Neural progenitor cell (in vitro differentiated cells): ENCODE data around the gene TAS1R1. TPM values are rescaled to one million over a fixed set of nuclear protein-coding genes. Genes with fewer than 3 reads are reported as not detected.

Experiments used
- DNase-seq: peaks from one replicate; pipeline ENCODE4 v3.0.0-alpha.2; 2016; ENCODE audit warnings: low spot score
- H2AFZ ChIP-seq: fragments of 200-600 bp; sonication (generic); replicated peaks from 2 replicates; pipeline ENCODE4 v1.6.1; 2016; ENCODE audit warnings: antibody characterized with exemption
- H3F3A ChIP-seq: fragments of 200-600 bp; sonication (generic); 2 replicates; pipeline ENCODE4 v1.6.1; 2016; ENCODE audit warnings: antibody characterized with exemption, low read depth
- H3K27ac ChIP-seq: fragments of 200-600 bp; sonication (generic); 2 replicates; pipeline ENCODE4 v1.5.1; 2016; ENCODE audit warnings: mild to moderate bottlenecking
- H3K27me3 ChIP-seq: fragments of 200-600 bp; sonication (generic); 2 replicates; pipeline ENCODE4 v1.6.1; 2016; ENCODE audit warnings: mild to moderate bottlenecking, moderate library complexity
- H3K36me3 ChIP-seq: fragments of 200-600 bp; sonication (generic); 2 replicates; pipeline ENCODE4 v1.5.1; 2016
- H3K4me1 ChIP-seq: fragments of 200-600 bp; sonication (generic); 2 replicates; pipeline ENCODE4 v1.6.1; 2016; ENCODE audit warnings: mixed run types
- H3K4me2 ChIP-seq: fragments of 200-600 bp; sonication (generic); 2 replicates; pipeline ENCODE4 v1.6.1; 2016
- H3K4me3 ChIP-seq: fragments of 200-600 bp; sonication (generic); 2 replicates; pipeline ENCODE4 v1.5.1; 2016
- H3K79me2 ChIP-seq: fragments of 200-600 bp; sonication (generic); 2 replicates; pipeline ENCODE4 v1.6.1; 2016; ENCODE audit warnings: low read depth
- H3K9ac ChIP-seq: fragments of 200-600 bp; sonication (generic); 2 replicates; pipeline ENCODE4 v1.6.1; 2016
- H3K9me3 ChIP-seq: fragments of 200-600 bp; sonication (generic); 2 replicates; pipeline ENCODE4 v1.5.1; 2016; ENCODE audit warnings: low read depth
- H4K20me1 ChIP-seq: fragments of 200-600 bp; sonication (generic); 2 replicates; pipeline ENCODE4 v1.6.1; 2016; ENCODE audit warnings: low read depth
- H3K27ac Mint-ChIP-seq: 3 replicates; pipeline ENCODE4 v1.8.0; 2021; ENCODE audit warnings: mixed read lengths
- H3K27me3 Mint-ChIP-seq: 2 replicates; pipeline ENCODE4 v1.8.0; 2022; ENCODE audit warnings: low read depth, mild to moderate bottlenecking, inconsistent platforms, moderate library complexity, mixed read lengths; ENCODE audit not compliant: insufficient read depth
- H3K36me3 Mint-ChIP-seq: 3 replicates; pipeline ENCODE4 v1.8.0; 2021; ENCODE audit warnings: mixed read lengths
- H3K4me1 Mint-ChIP-seq: 3 replicates; pipeline ENCODE4 v1.8.0; 2021; ENCODE audit warnings: mixed read lengths
- H3K4me3 Mint-ChIP-seq: 3 replicates; pipeline ENCODE4 v1.8.0; 2021; ENCODE audit warnings: mild to moderate bottlenecking, moderate library complexity, mixed read lengths
- H3K9me3 Mint-ChIP-seq: 3 replicates; pipeline ENCODE4 v1.8.0; 2020; ENCODE audit warnings: mixed read lengths
- CTCF ChIP-seq: fragments of 200-600 bp; sonication (generic); IDR thresholded peaks from 2 replicates; pipeline ENCODE4 v1.5.1; 2017; ENCODE audit warnings: antibody characterized with exemption, mild to moderate bottlenecking
- EZH2 ChIP-seq: fragments of 200-600 bp; sonication (generic); IDR thresholded peaks from 2 replicates; pipeline ENCODE4 v1.6.1; 2017; ENCODE audit warnings: antibody characterized with exemption, mild to moderate bottlenecking, moderate library complexity
- EZH2phosphoT487 ChIP-seq: fragments of 200-600 bp; sonication (generic); IDR thresholded peaks from 2 replicates; pipeline ENCODE4 v1.6.1; 2017; ENCODE audit warnings: antibody characterized with exemption
- total RNA-seq: library from RNA; depleted of rRNA; stranded (reverse); fragments of >200 nt; gene quantifications from 2 replicates; pipeline ENCODE4 v1.2.3, GENCODE V29; 2015; ENCODE audit warnings: low replicate concordance

TAS1R1 gene
- total RNA-seq, 1 donor from 2014 or later, result not detected

GRCh38 chr1:6593810-6594209 lies 38.7 kb downstream of the TAS1R1 start:
- Mint-ChIP-seq H3K9me3 (no peaks in the 10 kb centered on the region), H3K4me3 (no peak overlapping the region), H3K27me3 (peaks cover 2% of the 10 kb centered on the region), H3K36me3 (peaks cover 8% of the 10 kb centered on the region), H3K4me1 (no peaks in the 10 kb centered on the region), H3K27ac (no peak overlapping the region)
- TF ChIP-seq EZH2phosphoT487, result no peak
- no peak for TF ChIP-seq EZH2
- TF ChIP-seq CTCF, result no peak
- H3K4me2 ChIP-seq, result no peak overlapping the region
- no peak overlapping the region for H2AFZ ChIP-seq
- H3F3A ChIP-seq, result no peaks in the 10 kb centered on the region
- H3K36me3 ChIP-seq, result no peaks in the 10 kb centered on the region
- DNase-seq, result no peak
- H4K20me1 ChIP-seq, result peaks cover 15% of the 10 kb centered on the region
- no peaks in the 10 kb centered on the region for H3K9me3 ChIP-seq
- no peak overlapping the region for H3K4me3 ChIP-seq
- peaks cover 12% of the 10 kb centered on the region for H3K79me2 ChIP-seq
- H3K9ac ChIP-seq, result no peak overlapping the region
- no peaks in the 10 kb centered on the region for H3K27me3 ChIP-seq
- H3K27ac ChIP-seq, result no peak overlapping the region
- no peaks in the 10 kb centered on the region for H3K4me1 ChIP-seq

GRCh38 chr1:6594977-6595740 lies 40.1 kb downstream of the TAS1R1 start:
- H3K36me3 Mint-ChIP-seq, result peaks cover 6% of the 10 kb centered on the region
- Histone ChIP-seq H3K4me3 (no peak overlapping the region), H3K79me2 (peaks cover 25% of the 10 kb centered on the region), H3K27ac (no peak overlapping the region), H3K36me3 (no peaks in the 10 kb centered on the region), H3K4me2 (no peak overlapping the region), H3F3A (peaks cover 1% of the 10 kb centered on the region), H2AFZ (no peak overlapping the region), H3K9ac (no peak overlapping the region), H3K4me1 (peaks cover 4% of the 10 kb centered on the region), H3K9me3 (no peaks in the 10 kb centered on the region), H3K27me3 (no peaks in the 10 kb centered on the region), H4K20me1 (peaks cover 29% of the 10 kb centered on the region)
- TF ChIP-seq CTCF (no peak), EZH2 (no peak), EZH2phosphoT487 (no peak)
- H3K27me3 Mint-ChIP-seq, result peaks cover 2% of the 10 kb centered on the region
- H3K4me3 Mint-ChIP-seq, result no peak overlapping the region
- peaks cover 9% of the 10 kb centered on the region for H3K4me1 Mint-ChIP-seq
- no peak overlapping the region for H3K27ac Mint-ChIP-seq
- no peak for DNase-seq
- H3K9me3 Mint-ChIP-seq, result no peaks in the 10 kb centered on the region

DNA sequence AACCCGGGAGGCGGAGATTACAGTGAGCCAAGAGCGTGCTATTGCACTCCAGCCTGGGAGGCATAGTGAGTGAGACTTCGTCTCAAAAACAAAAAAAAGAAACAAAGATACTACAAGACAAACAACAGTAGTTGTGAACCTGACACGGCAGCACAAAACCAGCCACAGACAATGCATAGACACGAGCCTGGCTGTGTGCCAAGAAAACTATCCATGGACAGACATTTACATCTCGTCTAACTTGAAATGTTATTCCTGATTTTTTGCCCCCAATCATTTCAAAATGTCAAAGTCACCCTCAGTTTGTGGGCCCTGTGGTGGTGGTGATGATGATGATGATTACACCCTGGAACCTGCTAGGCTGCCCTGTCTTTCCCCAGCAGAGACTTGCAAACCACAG lies 41.2 kb downstream of the TAS1R1 start:
- Histone ChIP-seq H3K9ac (no peak overlapping the region), H3K4me2 (no peak overlapping the region), H3K27ac (no peak overlapping the region), H3K36me3 (no peaks in the 10 kb centered on the region), H4K20me1 (peaks cover 41% of the 10 kb centered on the region), H3K4me1 (peaks cover 15% of the 10 kb centered on the region), H3K27me3 (peaks cover 11% of the 10 kb centered on the region), H3K9me3 (no peaks in the 10 kb centered on the region), H2AFZ (no peak overlapping the region), H3K79me2 (peaks cover 37% of the 10 kb centered on the region), H3K4me3 (no peak overlapping the region), H3F3A (peaks cover 7% of the 10 kb centered on the region)
- Mint-ChIP-seq H3K27me3 (peaks cover 7% of the 10 kb centered on the region), H3K36me3 (peaks cover 6% of the 10 kb centered on the region), H3K9me3 (no peaks in the 10 kb centered on the region), H3K27ac (peak overlapping the region; percentile 43), H3K4me1 (peaks cover 20% of the 10 kb centered on the region), H3K4me3 (no peak overlapping the region)
- no peak for DNase-seq
- TF ChIP-seq EZH2, result no peak
- TF ChIP-seq CTCF, result no peak
- TF ChIP-seq EZH2phosphoT487, result no peak
